Ramos (cell line): ENCODE data around the gene DYRK1B.

Source experiments
- in situ Hi-C: fragments of 300-500 bp; cut with MboI; formaldehyde crosslinking; loops from one replicate; pipeline ENCODE4 v1.14.3; 2022; ENCODE audit warnings: low sequenced_read_pairs; ENCODE audit not compliant: unreplicated experiment

The DYRK1B gene

GRCh38 chr19:39834287-39834841 lies 402 bp upstream of the DYRK1B start:
- in situ Hi-C loops, result loop anchor here (25.0 kb wide), 1 partner anchor 397 kb away; the partner anchor contains the start of genes RPS16 and SUPT5H

- in situ Hi-C loops, result loop anchor here (25.0 kb wide), 1 partner anchor 396 kb away; the partner anchor contains the start of genes RPS16 and SUPT5H
These were observed 850 bp downstream of the DYRK1B start for GRCh38 chr19:39833160-39833463.

- in situ Hi-C loops, result loop anchor here (25.0 kb wide), 1 partner anchor 395 kb away; the partner anchor contains the start of genes RPS16 and SUPT5H
These were observed 1.4 kb downstream of the DYRK1B start for GRCh38 chr19:39832341-39833083.

- in situ Hi-C loops, result loop anchor here (25.0 kb wide), 1 partner anchor 394 kb away; the partner anchor contains the start of genes RPS16 and SUPT5H
These were observed 2.3 kb downstream of the DYRK1B start for GRCh38 chr19:39831679-39832078.

GRCh38 chr19:39830847-39831246 lies 3.1 kb downstream of the DYRK1B start:
- in situ Hi-C loops, result loop anchor here (25.0 kb wide), 1 partner anchor 394 kb away; the partner anchor contains the start of genes RPS16 and SUPT5H

- in situ Hi-C loops, result loop anchor here (25.0 kb wide), 1 partner anchor 393 kb away; the partner anchor contains the start of genes RPS16 and SUPT5H
These were observed 3.6 kb downstream of the DYRK1B start for GRCh38 chr19:39830406-39830805.

- in situ Hi-C loops, result loop anchor here (25.0 kb wide), 1 partner anchor 392 kb away; the partner anchor contains the start of genes RPS16 and SUPT5H
These were observed 4.2 kb downstream of the DYRK1B start for GRCh38 chr19:39829702-39830275.

- in situ Hi-C loops, result loop anchor here (25.0 kb wide), 1 partner anchor 391 kb away; the partner anchor contains the start of genes RPS16 and SUPT5H
These were observed 5.3 kb downstream of the DYRK1B start for GRCh38 chr19:39828654-39829032.

GRCh38 chr19:39828015-39828653 lies 5.8 kb downstream of the DYRK1B start:
- in situ Hi-C loops, result loop anchor here (25.0 kb wide), 1 partner anchor 391 kb away; the partner anchor contains the start of genes RPS16 and SUPT5H

- in situ Hi-C loops, result loop anchor here (25.0 kb wide), 1 partner anchor 390 kb away; the partner anchor contains the start of genes RPS16 and SUPT5H
These were observed 6.7 kb downstream of the DYRK1B start for GRCh38 chr19:39827216-39827615.

GRCh38 chr19:39826311-39826945 lies 7.5 kb downstream of the DYRK1B start:
- in situ Hi-C loops, result loop anchor here (25.0 kb wide), 1 partner anchor 389 kb away; the partner anchor contains the start of genes RPS16 and SUPT5H

GRCh38 chr19:39825531-39826076 lies 8.4 kb downstream of the DYRK1B start:
- in situ Hi-C loops, result loop anchor here (25.0 kb wide), 1 partner anchor 388 kb away; the partner anchor contains the start of genes RPS16 and SUPT5H

- in situ Hi-C loops, result loop anchor here (25.0 kb wide), 1 partner anchor 388 kb away; the partner anchor contains the start of genes RPS16 and SUPT5H
These were observed 8.9 kb downstream of the DYRK1B start for GRCh38 chr19:39825093-39825463.

GRCh38 chr19:39824143-39825092 lies 9.5 kb downstream of the DYRK1B start:
- in situ Hi-C loops, result loop anchor here (25.0 kb wide), 1 partner anchor 387 kb away; the partner anchor contains the start of genes RPS16 and SUPT5H

- in situ Hi-C loops, result no loop called here
These were observed 10.3 kb downstream of the DYRK1B start for GRCh38 chr19:39823686-39824085.

GRCh38 chr19:39820696-39821095 lies 13.3 kb downstream of the DYRK1B start:
- in situ Hi-C loops, result no loop called here

- in situ Hi-C loops, result no loop called here
These were observed 14.2 kb downstream of the DYRK1B start for GRCh38 chr19:39819786-39820185.

GRCh38 chr19:39818626-39819097 lies 15.3 kb downstream of the DYRK1B start:
- in situ Hi-C loops, result no loop called here
